GM10248 (cell line): ENCODE measurements around the gene ETV3L.

ENCODE experiments used
- CTCF ChIA-PET: fragments of 300-600 bp; sonication (Branson Sonifier 250); formaldehyde crosslinking; extraction: SDS; loops from one replicate; lab custom pipeline; 2021; ENCODE audit warnings: antibody characterized with exemption; lab: Yijun Ruan, JAX
- POLR2A ChIA-PET: fragments of 350-650 bp; sonication (Branson Sonifier 250); formaldehyde crosslinking; extraction: SDS; loops from one replicate; lab custom pipeline; 2020; ENCODE audit warnings: antibody characterized with exemption; lab: Yijun Ruan, JAX
- DNase-seq: peaks from one replicate; pipeline ENCODE4 v3.0.0; 2012; ENCODE audit errors: extremely low spot score
- CTCF ChIP-seq: IDR thresholded peaks from 2 replicates; pipeline ENCODE4 v1.5.1; 2012; ENCODE audit warnings: mild to moderate bottlenecking, low read depth; ENCODE audit errors: extremely low read depth, missing control alignments, control extremely low read depth

ETV3L gene

GRCh38 chr1:157044326-157044725 lies 55.3 kb downstream of the ETV3L start:
- CTCF ChIA-PET: interaction anchor here (0.5 to 1.7 kb wide), 5 partner anchors 17 to 482 kb away, joined by 3 to 7 read pairs (median 3); no protein-coding TSS in a partner anchor
- DNase-seq: no peak
- TF ChIP-seq CTCF: no peak
- POLR2A ChIA-PET: no interaction called here

- no peak for DNase-seq
- CTCF ChIA-PET: interaction anchor here (1.0 to 1.7 kb wide), 4 partner anchors 16 to 47 kb away, joined by 3 to 7 read pairs (median 4); no protein-coding TSS in a partner anchor
- no peak for TF ChIP-seq CTCF
- POLR2A ChIA-PET: no interaction called here
Observed at GRCh38 chr1:157043685-157044084, 55.9 kb downstream of the ETV3L start.

- ChIA-PET CTCF (interaction anchor here (1.0 kb wide), 1 partner anchor 31 kb away, joined by 4 read pairs; no protein-coding TSS in a partner anchor), POLR2A (no interaction called here)
- TF ChIP-seq CTCF: no peak
- DNase-seq: no peak
Observed at GRCh38 chr1:157042846-157043245, 56.8 kb downstream of the ETV3L start.
